ENCODE results near the gene SDK1. TPM values are rescaled to one million over a fixed set of nuclear protein-coding genes. Genes with fewer than 3 reads are reported as not detected.

The SDK1 gene
- total RNA-seq, 1 donor from 2014 or later: 1.3 TPM

- intact Hi-C loops (cut with micrococcal nuclease): no loop called here
- no peak for TF ChIP-seq CTCF (IDR thresholded peaks at IDR 0.05)
- no peak for ATAC-seq (ENCODE audit: low read depth)
- ChIA-PET CTCF (no interaction called here), POLR2A (no interaction called here)
- Mint-ChIP-seq H3K4me1 (no peaks in the 10 kb centered on the region), H3K9me3 (no peaks in the 10 kb centered on the region), H3K27me3 (peaks cover 6% of the 10 kb centered on the region), H3K27ac (no peak overlapping the region), H3K36me3 (ENCODE audit: low read depth) (no peaks in the 10 kb centered on the region), H3K4me3 (no peak overlapping the region)
- no peak for DNase-seq
Measured at GRCh38 chr7:3461923-3462322, 160.9 kb downstream of the SDK1 start.

GRCh38 chr7:3463696-3464095 is 162.6 kb downstream of the SDK1 start:
- H3K4me1 Mint-ChIP-seq: no peaks in the 10 kb centered on the region
- intact Hi-C loops (cut with micrococcal nuclease): no loop called here

GRCh38 chr7:3464900-3465622 is 164.0 kb downstream of the SDK1 start:
- ChIA-PET CTCF (no interaction called here), POLR2A (no interaction called here)
- TF ChIP-seq CTCF (IDR thresholded peaks at IDR 0.05): no peak
- Mint-ChIP-seq H3K9me3 (no peaks in the 10 kb centered on the region), H3K4me1 (no peaks in the 10 kb centered on the region), H3K36me3 (ENCODE audit: low read depth) (no peaks in the 10 kb centered on the region), H3K27ac (no peak overlapping the region), H3K4me3 (no peak overlapping the region), H3K27me3 (peaks cover 10% of the 10 kb centered on the region)
- no peak for ATAC-seq (ENCODE audit: low read depth)
- intact Hi-C loops (cut with micrococcal nuclease): no loop called here
- no peak for DNase-seq

More at GRCh38 chr7:3463696-3464095, 162.6 kb downstream of the SDK1 start:
- TF ChIP-seq CTCF (IDR thresholded peaks at IDR 0.05): no peak
- Mint-ChIP-seq H3K27me3 (peaks cover 10% of the 10 kb centered on the region), H3K36me3 (ENCODE audit: low read depth) (no peaks in the 10 kb centered on the region), H3K27ac (no peak overlapping the region), H3K4me3 (no peak overlapping the region), H3K9me3 (no peaks in the 10 kb centered on the region)
- ChIA-PET CTCF (no interaction called here), POLR2A (no interaction called here)
- DNase-seq (no peak), ATAC-seq (ENCODE audit: low read depth) (no peak)

- no peak for TF ChIP-seq CTCF (IDR thresholded peaks at IDR 0.05)
- Mint-ChIP-seq H3K27ac (no peak overlapping the region), H3K9me3 (no peaks in the 10 kb centered on the region), H3K4me1 (no peaks in the 10 kb centered on the region), H3K36me3 (ENCODE audit: low read depth) (no peaks in the 10 kb centered on the region), H3K4me3 (no peak overlapping the region), H3K27me3 (peaks cover 10% of the 10 kb centered on the region)
- intact Hi-C loops (cut with micrococcal nuclease): no loop called here
- ChIA-PET POLR2A (no interaction called here), CTCF (no interaction called here)
- no peak for DNase-seq
- ATAC-seq (ENCODE audit: low read depth): no peak
Measured at GRCh38 chr7:3466261-3466660, 165.2 kb downstream of the SDK1 start.

GRCh38 chr7:3469641-3470040 is 168.6 kb downstream of the SDK1 start:
- DNase-seq (no peak), ATAC-seq (ENCODE audit: low read depth) (no peak)
- Mint-ChIP-seq H3K36me3 (ENCODE audit: low read depth) (no peaks in the 10 kb centered on the region), H3K27me3 (peaks cover 7% of the 10 kb centered on the region), H3K27ac (no peak overlapping the region), H3K4me1 (no peaks in the 10 kb centered on the region), H3K9me3 (no peaks in the 10 kb centered on the region), H3K4me3 (no peak overlapping the region)
- TF ChIP-seq CTCF (IDR thresholded peaks at IDR 0.05): no peak
- POLR2A ChIA-PET: no interaction called here
- CTCF ChIA-PET: no interaction called here
- intact Hi-C loops (cut with micrococcal nuclease): no loop called here

Data from activated B cell treated with CpG ODN at 0.5 μM for 24 hours (primary cell).